ENCODE measurements around the gene TMPRSS11A.

DNA sequence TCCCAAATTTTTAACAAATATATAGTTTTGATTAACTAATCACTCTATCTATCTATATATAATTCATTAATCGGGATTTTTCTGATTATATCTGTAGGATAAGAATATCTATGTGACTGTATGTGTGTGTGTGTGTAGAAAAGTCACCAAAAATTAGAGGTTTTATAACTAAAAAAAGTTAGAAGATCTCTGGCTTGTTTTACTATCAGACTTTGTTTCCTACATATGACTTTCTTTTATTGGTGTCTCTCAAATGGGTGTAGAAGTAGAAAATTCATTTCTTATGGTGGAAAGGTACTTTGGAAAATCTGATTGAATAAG, 52.7 kb downstream of the TMPRSS11A start:
- TF ChIP-seq CTCF (IDR thresholded peaks at IDR 0.05): no peak
- TF ChIP-seq POLR2A (IDR thresholded peaks at IDR 0.05): no peak
- no peak for TF ChIP-seq POLR2AphosphoS5 (IDR thresholded peaks at IDR 0.05)
